PC-3 (cell line): Measurements from ENCODE around the gene INF2. TPM values are rescaled to one million over a fixed set of nuclear protein-coding genes. Genes with fewer than 3 reads are reported as not detected.

Experiments used
- ATAC-seq: fragments of 200-7000 bp; cut with Tn5 transposase; 2 replicates; pipeline ENCODE4 v1.9.1; 2020; ENCODE audit warnings: mild to moderate bottlenecking, moderate library complexity
- BruUV-seq: library from RNA; stranded (reverse); fragments of 400-500 nt; replicated peaks from 2 replicates; lab custom pipeline; 2021; lab: Mats Ljungman, UMichigan
- CTCF ChIA-PET: fragments of 300-600 bp; sonication (Branson Sonifier 250); formaldehyde crosslinking; loops from one replicate; lab custom pipeline; 2022; ENCODE audit warnings: antibody characterized with exemption; lab: Charles Lee
- POLR2A ChIA-PET: fragments of 300-600 bp; sonication (Branson Sonifier 250); formaldehyde crosslinking; loops from one replicate; lab custom pipeline; 2022; ENCODE audit warnings: antibody characterized with exemption; ENCODE audit not compliant: unreplicated experiment; lab: Charles Lee
- DNase-seq: peaks from one replicate; pipeline ENCODE4 v3.0.0-alpha.2; 2015
- H2AFZ ChIP-seq: fragments of 300-600 bp; sonication (generic); 2 replicates; pipeline ENCODE4 v1.6.0; 2016; ENCODE audit warnings: antibody characterized with exemption, low read length
- H3F3A ChIP-seq: fragments of 300-600 bp; sonication (generic); one replicate; pipeline ENCODE4 v1.6.0; 2017; ENCODE audit warnings: antibody characterized with exemption, low read length, control low read depth, mild to moderate bottlenecking; ENCODE audit not compliant: unreplicated experiment
- H3K27ac ChIP-seq: fragments of 300-600 bp; sonication (generic); 2 replicates; pipeline ENCODE4 v1.5.1; 2016; ENCODE audit warnings: mild to moderate bottlenecking, low read length
- H3K27me3 ChIP-seq: fragments of 300-600 bp; sonication (generic); 2 replicates; pipeline ENCODE4 v1.6.1; 2016; ENCODE audit warnings: low read length, mixed read lengths
- H3K36me3 ChIP-seq: fragments of 300-600 bp; sonication (generic); 2 replicates; pipeline ENCODE4 v1.6.1; 2016; ENCODE audit warnings: low read depth, mixed run types, low read length, mixed read lengths
- H3K4me1 ChIP-seq: fragments of 300-600 bp; sonication (generic); 2 replicates; pipeline ENCODE4 v1.5.1; 2016; ENCODE audit warnings: low read length; ENCODE audit not compliant: insufficient read depth
- H3K4me2 ChIP-seq: fragments of 300-600 bp; sonication (generic); 2 replicates; pipeline ENCODE4 v1.6.0; 2016; ENCODE audit warnings: low read length
- H3K4me3 ChIP-seq: fragments of 300-600 bp; sonication (generic); 2 replicates; pipeline ENCODE4 v1.5.1; 2016; ENCODE audit warnings: mild to moderate bottlenecking, low read length, mixed read lengths
- H3K79me2 ChIP-seq: fragments of 300-600 bp; sonication (generic); 2 replicates; pipeline ENCODE4 v1.6.1; 2017; ENCODE audit warnings: low read length, mixed read lengths
- H3K9ac ChIP-seq: fragments of 300-600 bp; sonication (generic); 2 replicates; pipeline ENCODE4 v1.6.0; 2016; ENCODE audit warnings: mild to moderate bottlenecking, low read length
- H3K9me2 ChIP-seq: fragments of 300-600 bp; sonication (generic); replicated peaks from 2 replicates; pipeline ENCODE4 v1.6.1; 2016; ENCODE audit warnings: mixed run types, low read length, mixed read lengths
- H3K9me3 ChIP-seq: fragments of 300-600 bp; sonication (generic); 2 replicates; pipeline ENCODE4 v1.6.1; 2016; ENCODE audit warnings: low read length, mixed read lengths
- H4K20me1 ChIP-seq: fragments of 300-600 bp; sonication (generic); 2 replicates; pipeline ENCODE4 v1.6.1; 2016; ENCODE audit warnings: low read length, mixed read lengths
- CTCF ChIP-seq: fragments of 300-600 bp; sonication (generic); conservative IDR thresholded peaks from 2 replicates; pipeline ENCODE4 v1.5.1; 2017; ENCODE audit warnings: antibody characterized with exemption, low read depth, mild to moderate bottlenecking, low read length
- EZH2 ChIP-seq: fragments of 300-600 bp; sonication (generic); IDR thresholded peaks from one replicate; pipeline ENCODE4 v1.6.1; 2017; ENCODE audit warnings: antibody characterized with exemption, mild to moderate bottlenecking, low read length; ENCODE audit not compliant: unreplicated experiment
- EZH2phosphoT487 ChIP-seq: fragments of 300-600 bp; sonication (generic); IDR thresholded peaks from 2 replicates; pipeline ENCODE4 v1.6.1; 2018; ENCODE audit warnings: mild to moderate bottlenecking, antibody characterized with exemption, low read length, borderline replicate concordance
- intact Hi-C: fragments of 100-400 bp; cut with micrococcal nuclease; formaldehyde crosslinking; loops from 2 replicates; pipeline ENCODE4 v1.9.0; 2023
- total RNA-seq: library from RNA; depleted of rRNA; stranded (reverse); fragments of >200 nt; gene quantifications from 2 replicates; pipeline ENCODE4 v1.2.3, GENCODE V29; 2014

INF2 gene
- total RNA-seq, 1 experiment from 2014 or later = 132 TPM

GRCh38 chr14:104685216-104685997, 4.0 kb upstream of the INF2 start:
- Histone ChIP-seq H3K79me2 (peaks cover 10% of the 10 kb centered on the region), H3K4me2 (no peak overlapping the region), H3K9me2 (no peaks in the 10 kb centered on the region), H3F3A (no peaks in the 10 kb centered on the region), H3K36me3 (no peaks in the 10 kb centered on the region), H3K4me3 (no peak overlapping the region), H4K20me1 (0 out of 2 replicates have a peak, but pooled peaks cover 3% of the 10 kb centered on the region), H3K4me1 (peaks cover 56% of the 10 kb centered on the region), H3K27me3 (no peaks in the 10 kb centered on the region), H3K9me3 (no peaks in the 10 kb centered on the region), H2AFZ (no peak overlapping the region), H3K27ac (no peak overlapping the region), H3K9ac (no peak overlapping the region)
- ChIA-PET POLR2A (no interaction called here), CTCF (no interaction called here)
- intact Hi-C loops = no loop called here
- no peak for ATAC-seq
- TF ChIP-seq EZH2phosphoT487 = no peak
- TF ChIP-seq EZH2 = no peak
- TF ChIP-seq CTCF = no peak
- BruUV-seq = no TSS peak
- DNase-seq = no peak

DNA sequence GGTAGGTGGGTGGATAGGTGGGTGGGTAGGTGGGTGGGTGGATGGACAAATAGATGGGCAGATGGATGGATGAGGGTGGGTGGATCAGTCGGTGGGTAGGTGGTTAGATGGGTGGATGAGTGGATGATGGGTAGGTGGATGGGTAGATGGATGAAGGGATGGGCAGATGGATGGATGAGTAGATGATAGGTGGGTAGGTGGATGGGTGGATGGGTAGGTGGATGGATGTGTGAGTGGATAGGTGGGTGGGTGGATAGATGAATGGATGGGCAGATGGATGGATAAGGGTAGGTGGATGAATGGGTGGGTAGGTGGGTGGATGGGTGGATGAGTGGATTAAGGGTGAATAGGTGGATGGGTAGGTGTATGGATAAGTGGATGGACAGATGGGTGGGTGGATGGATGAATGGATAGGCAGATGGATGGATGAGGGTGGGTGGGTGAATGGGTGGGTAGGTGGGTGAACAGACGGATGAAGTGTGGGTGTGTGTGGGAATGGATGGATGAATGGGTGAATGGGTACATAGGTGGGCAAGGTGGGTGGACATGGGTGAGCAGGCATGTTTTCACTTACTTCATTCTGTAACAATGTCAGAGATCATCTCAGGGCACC, 3.3 kb upstream of the INF2 start:
- H3K27ac ChIP-seq = no peak overlapping the region
- H2AFZ ChIP-seq = no peak overlapping the region
- peaks cover 56% of the 10 kb centered on the region for H3K4me1 ChIP-seq
- ChIA-PET POLR2A (no interaction called here), CTCF (no interaction called here)
- H4K20me1 ChIP-seq = peaks cover 10% of the 10 kb centered on the region
- TF ChIP-seq EZH2 = no peak
- TF ChIP-seq EZH2phosphoT487 = no peak
- no peak for TF ChIP-seq CTCF
- DNase-seq = no peak
- no TSS peak for BruUV-seq
- H3K9ac ChIP-seq = no peak overlapping the region
- no peaks in the 10 kb centered on the region for H3K27me3 ChIP-seq
- H3K9me3 ChIP-seq = no peaks in the 10 kb centered on the region
- no peak for ATAC-seq
- no peaks in the 10 kb centered on the region for H3F3A ChIP-seq
- no peaks in the 10 kb centered on the region for H3K36me3 ChIP-seq
- intact Hi-C loops = no loop called here
- H3K4me2 ChIP-seq = no peak overlapping the region
- H3K4me3 ChIP-seq = no peak overlapping the region
- peaks cover 17% of the 10 kb centered on the region for H3K79me2 ChIP-seq
- H3K9me2 ChIP-seq = no peaks in the 10 kb centered on the region
